CD4-positive, alpha-beta T cell treated with Interleukin-4 for 4 hours (primary cell): ENCODE data around the gene EHBP1.
A peak's percentile ranks its signal among the peaks of the same experiment; 100 is the strongest.

Experiments
- DNase-seq: peaks from one replicate; pipeline ENCODE4 v3.0.0-alpha.2; 2020

EHBP1 gene

DNA sequence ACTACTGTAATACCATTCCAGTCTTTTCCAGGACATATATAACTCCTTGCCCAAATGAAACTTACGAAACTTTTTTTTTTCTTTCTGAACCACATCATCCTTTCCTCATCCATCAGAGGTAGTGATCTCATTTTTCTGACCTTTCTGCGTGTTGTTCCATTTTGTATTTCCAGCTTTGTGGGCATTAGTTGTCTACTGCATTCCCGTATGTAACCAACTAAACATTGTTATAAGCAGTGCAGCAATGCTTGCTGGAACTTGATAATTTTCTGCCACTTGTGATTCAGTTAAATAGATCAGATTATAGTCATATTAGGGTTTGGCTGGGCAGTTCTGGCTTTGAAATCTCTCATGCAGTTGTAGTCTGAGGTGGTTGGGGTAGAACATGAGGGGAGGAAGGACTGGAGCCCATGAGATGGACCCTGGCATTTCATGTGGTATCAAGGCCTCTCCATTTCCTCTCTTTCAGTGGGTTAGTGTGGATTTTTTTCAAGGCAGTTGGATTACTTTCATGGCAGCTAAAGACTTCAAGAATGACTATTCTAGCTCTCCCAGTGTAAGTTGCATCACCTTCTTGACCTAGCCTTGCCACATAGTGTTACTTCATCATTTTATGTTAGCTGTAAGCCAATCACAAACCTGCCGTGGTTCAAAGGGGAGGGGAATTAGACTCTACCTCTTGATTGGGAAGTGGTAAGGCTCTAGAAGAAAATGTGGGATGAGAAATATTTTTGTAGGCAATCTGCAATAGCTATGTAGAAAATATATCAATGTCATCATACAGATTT lies 80.5 kb downstream of the EHBP1 start:
- no peak for DNase-seq

DNA sequence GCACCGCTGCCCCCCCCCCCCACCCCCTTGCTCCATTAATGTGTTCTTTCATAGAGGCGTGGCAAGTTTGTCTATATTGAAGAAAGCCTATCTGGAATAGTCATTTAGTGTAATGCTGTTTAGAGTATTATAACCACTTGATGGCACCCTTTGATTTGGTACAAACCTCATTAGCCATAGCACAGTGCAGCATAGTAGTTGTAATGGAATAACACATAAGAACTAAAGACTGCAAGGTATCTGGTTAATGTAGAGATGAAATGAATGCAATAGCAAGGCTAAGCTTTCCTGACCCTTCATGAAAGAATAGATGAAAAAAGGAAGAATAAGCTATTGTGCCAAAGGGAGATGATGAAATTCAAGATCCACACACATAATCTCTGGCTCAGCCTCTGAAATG lies 81.9 kb downstream of the EHBP1 start:
- no peak for DNase-seq

DNA sequence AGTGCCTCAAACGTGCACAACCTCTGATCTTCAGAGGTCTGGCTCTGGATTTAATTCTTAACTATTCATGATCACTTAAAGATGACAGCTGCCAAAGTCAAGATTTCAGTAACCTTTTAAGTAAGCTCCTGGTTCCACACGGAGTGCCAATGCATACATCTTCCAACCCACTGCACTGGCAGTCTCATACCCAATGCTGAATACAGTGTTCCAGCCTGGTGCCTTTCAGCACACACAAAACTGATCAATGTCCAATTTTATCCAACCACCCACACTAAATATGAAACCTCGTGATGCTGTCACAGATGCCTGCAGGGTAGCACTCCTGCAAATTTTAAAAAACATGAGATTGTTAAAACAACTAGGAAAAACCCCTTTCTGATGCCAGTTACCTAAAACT lies 84.0 kb downstream of the EHBP1 start:
- DNase-seq: no peak

DNA sequence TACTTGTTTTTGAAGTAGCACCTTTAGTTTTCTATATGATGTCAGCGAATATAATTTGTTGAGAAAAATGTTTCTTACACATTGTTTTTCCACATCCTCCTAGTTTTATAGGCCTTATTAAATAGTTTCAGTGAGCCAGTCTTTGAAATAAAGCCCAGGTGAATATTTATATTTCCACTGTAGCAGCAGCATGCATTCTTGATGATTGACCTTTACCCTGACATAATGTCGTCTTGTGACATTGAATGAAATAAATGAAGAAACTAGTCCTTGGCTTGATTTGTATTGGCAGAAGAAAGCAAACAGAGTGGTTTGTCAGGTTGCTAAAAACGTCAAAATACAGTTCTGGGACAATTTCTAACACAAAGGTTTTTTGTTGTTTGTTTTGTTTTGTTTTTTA lies 84.4 kb downstream of the EHBP1 start:
- DNase-seq: no peak

DNA sequence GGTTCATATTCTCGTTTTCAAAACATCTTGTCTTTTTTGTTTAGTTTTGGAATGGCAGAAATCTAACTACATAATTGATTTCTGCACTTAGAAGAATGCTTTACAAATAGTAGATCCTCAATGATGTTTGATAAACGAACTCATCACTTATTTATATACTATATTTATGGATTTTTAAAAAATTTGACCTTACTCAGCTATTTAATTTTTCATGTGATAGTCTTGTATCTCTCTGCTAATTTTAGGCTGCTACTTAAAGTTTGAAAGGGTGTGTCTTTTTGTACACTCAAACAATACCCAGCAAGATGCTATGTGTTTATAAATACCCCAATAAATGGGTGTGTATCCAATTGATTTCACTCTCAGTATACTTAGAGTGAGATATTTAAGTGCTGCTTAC lies 86.9 kb downstream of the EHBP1 start:
- DNase-seq: no peak

DNA sequence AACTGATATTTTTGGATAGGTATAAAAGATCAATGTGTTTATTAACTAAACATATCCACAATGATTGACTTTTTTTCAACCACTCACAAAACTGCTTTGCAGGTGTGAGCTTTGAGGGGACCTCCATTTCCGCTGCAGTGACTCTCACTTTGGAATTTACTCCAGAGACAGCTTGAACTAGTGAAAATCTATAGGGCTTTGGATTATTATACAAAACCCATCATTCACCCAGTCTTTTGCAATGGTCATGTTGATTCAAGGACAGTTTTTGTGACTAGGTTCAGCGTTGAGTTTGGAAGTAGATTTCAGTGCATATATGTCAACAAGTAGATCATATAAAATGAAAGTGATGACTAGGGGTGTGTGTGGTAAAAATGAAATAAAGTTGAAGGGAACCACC lies 87.7 kb downstream of the EHBP1 start:
- no peak for DNase-seq

DNA sequence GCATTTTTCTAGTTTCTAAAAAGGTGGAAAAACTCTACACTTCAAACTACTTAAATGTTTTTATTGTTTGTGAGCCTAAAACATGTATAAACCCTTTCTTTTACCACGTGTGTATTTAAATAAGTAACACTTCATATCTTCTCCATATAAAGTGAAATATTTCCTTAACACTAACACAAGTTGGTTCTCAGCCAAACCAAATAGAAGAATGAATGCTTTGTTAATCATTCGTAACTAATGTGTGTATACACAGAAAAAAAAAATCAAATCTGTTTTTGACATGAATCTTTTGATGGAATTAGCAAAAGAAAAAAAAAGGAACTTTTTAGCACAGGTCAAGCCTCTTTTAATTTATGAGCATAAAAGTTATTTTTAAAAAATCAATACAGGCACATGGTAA lies 89.3 kb downstream of the EHBP1 start:
- DNase-seq: no peak

DNA sequence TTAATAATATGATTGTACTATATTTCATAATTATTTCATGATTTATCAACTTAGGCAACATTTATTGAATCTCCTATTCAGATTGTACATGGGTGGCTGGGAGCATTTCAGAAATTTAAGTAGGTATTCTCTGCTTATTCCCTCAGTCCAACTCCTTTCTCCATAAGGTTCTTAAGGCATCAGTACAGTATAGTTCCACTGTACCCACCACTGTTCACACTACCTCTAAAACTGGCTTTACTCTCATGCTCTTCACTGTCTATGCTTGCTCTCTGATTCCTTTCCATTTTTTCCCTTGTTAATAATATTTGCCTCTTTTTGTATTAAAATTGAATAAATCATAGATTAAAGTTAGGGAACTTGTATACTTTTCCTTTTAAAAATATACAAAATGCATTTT lies 89.8 kb downstream of the EHBP1 start:
- no peak for DNase-seq

DNA sequence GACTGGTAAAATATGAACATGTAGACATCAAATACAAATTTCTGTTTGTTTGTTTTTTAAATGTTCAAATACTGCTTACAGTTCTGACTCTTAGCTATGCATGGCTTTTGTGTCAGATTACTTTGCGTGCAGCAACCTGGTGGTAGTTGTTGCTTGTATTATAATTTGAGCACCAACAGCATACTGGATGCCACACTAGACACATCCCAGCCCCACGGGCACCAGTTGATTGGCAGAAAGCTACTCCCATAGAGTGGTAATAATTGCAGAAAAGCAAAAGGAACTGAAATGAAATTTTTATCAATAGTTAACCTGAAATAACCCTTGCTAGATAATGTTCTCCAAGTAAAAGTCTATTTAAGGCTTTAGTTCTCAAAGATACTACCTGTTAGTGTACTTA lies 91.6 kb downstream of the EHBP1 start:
- no peak for DNase-seq

DNA sequence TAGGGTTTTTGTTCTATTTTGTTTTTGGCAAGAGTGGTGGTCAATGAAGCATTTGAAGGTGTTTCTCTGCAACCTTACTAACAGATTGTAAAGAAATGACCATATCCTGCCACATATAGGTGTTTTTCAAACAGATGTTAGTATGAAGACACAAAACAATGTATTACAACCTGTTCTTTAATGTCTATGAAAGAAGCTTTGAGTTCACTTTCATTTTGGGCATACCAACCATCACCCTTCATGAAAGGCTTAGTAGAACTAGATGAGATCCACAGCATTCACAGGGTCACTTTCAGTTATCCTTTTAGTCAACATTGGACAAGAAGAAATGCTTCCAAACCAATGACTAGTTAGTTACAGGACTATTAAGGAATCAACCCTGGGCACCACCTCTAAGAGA lies 95.1 kb downstream of the EHBP1 start:
- DNase-seq: no peak

DNA sequence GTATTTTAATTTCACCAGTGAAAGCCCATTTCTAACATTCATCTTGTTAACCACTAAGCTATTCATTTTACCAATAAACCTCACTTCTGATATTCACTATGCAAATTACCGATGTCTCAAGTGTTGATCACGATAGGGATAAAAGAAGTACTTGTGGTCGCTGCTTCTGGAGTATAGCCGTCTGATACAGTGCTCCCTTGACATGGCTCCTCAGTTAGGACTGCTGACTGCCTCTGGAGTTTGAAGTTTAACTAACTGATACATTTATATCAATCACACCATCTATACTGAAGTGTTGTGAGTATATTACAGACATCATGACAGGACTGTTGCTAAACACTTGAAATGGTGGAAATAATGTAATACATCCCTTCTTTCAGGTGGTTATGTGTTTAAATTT lies 95.6 kb downstream of the EHBP1 start:
- DNase-seq: no peak

DNA sequence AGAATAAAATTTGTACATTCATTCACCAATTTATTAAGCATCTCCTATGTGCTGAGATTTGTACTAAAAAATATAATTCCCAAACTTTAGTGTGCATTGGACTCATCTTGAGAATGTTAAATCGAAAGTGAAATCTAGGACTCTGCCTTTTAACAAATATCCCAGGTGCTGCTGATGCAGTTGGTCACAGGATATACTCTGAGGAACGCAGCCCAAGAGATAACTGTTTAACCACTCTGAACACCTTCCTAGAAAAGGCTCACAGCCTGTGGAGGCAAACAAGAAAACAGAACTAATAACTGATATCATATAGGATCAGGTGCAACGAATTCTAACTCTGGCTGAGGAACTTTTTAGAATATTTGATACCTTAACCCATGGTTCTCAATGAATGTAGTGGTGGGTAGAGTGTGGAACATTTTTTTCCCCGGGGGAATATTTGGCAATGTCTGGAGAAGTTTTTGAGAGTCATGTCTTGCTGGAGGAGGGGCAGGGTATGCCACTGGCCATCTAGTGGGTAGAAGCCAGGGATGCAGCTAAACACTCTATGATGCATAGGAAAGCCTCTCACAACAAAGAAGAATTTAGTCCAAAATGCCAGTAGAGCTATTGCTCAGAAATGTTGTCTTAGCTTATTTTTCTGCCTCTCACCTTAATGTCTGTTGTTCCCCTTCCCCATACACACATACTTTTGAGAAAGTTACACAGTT lies 96.5 kb downstream of the EHBP1 start:
- peak; percentile 13 for DNase-seq

DNA sequence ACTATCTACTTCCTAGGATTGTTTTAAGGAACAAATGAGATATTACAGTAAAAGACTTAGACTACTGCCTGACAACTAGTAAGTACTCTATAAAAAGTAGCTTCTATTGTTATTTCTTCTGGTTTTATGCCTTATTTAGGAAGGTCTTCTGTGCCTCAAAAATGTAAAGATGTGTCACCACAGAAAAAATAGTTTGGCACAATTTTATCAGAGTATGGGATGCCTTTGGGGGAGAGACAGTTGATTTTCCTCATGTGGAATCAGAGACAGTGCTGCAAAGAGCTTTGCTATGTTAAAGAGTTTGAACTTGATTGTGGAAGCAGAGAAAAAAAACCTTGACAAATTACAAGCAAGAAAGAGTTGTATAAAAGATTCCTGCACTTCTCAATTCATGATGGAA lies 98.4 kb downstream of the EHBP1 start:
- DNase-seq: no peak

DNA sequence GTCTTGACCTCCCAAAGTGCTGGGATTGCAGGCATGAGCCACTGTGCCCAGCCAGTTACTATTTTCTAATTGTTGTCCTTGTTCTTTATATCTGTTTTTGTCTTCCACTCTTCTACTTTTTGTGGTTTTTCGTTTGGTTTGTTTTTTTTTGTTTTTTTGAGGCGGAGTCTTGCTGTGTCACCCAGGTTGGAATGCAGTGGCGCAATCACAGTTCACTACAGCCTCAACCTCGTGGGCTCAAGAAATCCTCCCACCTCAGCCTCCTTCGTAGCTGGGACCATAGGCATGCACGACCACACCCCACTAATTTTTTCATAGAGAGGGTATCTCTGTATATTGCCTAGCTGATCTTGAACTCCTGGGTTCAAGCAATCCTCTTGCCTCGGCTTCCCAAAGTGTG lies 100.7 kb downstream of the EHBP1 start:
- DNase-seq: no peak

DNA sequence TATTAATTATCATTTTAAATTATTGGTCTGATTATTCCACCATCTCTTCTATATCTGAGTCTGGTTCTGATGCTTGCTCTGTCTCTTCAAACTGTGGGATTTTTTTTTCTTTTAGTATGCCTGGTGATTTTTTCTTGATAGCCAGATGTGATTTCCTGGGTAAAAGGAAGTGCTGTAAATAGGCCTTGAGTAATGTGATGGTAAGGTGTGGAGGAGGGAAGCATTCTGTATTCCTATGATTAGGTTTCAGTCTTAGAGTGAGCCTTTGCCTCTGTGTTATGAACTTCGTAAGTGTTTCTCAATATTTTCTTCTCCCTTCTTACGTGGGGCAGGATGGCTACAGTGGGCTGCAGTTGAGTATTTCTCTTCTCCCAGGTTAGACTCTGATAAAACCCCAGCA lies 103.0 kb downstream of the EHBP1 start:
- DNase-seq: no peak

DNA sequence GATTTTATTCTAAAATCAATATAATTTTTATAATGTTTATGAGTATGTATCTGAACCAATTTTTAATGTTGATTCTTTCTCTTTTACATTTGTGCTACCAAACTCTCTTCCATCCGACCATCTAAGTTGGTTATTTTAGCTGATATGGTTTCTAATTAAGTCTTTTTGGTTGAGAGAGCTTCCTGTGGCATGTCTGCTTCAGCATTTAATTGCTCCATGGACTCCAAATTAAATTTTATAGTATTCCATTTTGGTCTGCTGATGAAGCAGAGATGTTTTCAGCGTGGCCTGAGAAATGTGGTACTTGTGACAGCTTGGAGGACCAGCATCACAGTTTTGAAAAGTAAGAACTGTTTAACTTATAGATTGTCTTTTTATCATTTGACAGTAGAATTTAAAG lies 105.6 kb downstream of the EHBP1 start:
- DNase-seq: no peak

DNA sequence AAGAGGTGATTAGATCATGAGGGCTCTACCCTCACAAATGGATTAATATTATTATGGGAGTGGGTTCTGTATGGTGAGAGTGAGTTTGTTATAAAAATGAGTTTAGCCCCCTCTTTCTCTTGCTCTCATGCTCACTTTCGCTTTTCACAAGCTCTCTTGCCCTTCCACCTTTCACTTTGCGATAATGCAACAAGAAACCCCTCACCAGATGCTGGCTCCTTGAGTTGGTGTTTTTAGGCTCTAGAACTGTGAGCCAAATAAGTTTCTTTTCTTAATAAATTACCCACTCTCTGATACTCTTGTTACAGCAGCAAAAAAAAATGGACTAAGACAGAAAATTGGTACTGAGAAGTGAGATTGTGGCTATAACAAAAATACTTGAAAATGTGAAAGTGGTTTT lies 106.5 kb downstream of the EHBP1 start:
- no peak for DNase-seq

DNA sequence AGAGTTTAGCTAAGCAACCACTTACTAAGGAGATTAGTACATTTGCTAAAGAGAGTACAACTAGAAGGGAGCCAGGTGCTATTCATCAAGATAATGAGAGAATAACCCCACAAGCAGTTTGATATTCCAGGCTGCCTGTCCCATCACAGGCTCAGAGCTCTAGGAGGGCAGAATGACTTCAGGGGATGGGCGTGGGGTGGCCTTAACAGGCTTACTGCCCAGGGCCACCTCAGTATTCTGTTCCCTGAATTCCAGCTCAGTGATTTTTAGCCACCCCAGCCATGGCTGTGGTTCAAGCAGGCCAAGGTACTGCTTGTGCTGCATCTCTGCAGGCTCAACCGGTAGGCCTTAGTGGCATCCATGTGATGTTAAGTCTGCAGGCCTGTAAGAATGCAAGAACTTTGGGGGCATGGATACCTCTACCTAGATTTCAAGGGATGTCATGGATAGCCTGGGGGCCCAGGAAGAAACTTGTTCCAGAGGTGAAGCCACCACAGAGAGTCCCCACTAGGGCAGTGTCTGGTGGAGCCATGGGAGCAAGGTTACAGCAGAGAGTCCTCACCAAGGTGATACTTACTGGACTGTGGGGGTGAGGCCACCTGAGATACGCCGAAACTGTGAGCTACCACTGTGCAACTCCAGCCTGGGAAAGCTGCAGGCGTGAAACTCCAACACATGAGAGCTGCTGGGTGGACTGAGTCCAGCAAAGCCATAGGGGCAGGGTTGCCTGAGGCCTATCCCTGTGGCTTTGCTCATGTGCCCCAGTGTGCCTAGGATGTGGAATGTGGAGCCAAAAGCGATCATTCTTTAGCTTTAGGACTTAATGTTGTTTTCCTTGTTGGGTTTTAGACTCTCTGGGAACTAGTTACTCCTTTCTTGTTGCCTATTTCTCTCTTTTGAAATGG lies 107.7 kb downstream of the EHBP1 start:
- no peak for DNase-seq

DNA sequence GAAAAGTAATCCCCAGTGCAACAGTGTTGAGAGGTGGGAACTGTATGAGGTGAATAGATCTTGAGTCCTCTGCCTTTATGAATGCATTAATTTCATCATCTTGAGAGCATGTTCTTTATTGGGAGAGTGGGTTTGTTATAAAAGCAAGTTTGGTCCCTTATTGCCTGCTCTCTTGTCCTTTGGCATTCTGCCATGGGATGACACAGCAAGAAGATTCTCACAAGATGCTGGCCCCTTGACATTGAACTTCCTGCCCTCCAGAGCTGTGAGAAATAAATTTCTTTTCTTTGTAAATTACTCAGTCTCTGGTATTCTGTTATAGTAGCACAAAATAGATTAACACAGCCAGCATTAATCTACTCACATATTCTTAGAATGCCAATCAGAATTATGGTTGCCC lies 108.6 kb downstream of the EHBP1 start:
- DNase-seq: peak; percentile 4

DNA sequence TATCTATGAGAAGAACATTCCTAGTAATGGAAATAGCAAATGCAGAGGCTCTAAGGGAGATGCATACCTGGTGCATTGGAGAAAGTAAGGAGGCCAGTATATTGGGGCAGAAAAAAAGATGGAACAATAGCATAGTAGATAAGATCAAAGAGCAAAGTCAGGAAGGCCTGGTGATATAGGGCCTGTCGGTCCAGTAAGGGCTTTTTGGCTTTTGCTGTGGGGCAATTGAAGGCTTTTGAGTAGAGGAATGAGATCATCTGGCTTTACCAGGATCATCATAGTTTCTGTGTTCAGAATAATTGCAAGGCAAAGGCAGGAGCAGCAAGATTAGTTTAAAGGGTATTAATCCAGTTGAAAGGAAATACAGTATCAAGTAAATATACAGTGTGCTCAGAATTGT lies 111.8 kb downstream of the EHBP1 start:
- no peak for DNase-seq

DNA sequence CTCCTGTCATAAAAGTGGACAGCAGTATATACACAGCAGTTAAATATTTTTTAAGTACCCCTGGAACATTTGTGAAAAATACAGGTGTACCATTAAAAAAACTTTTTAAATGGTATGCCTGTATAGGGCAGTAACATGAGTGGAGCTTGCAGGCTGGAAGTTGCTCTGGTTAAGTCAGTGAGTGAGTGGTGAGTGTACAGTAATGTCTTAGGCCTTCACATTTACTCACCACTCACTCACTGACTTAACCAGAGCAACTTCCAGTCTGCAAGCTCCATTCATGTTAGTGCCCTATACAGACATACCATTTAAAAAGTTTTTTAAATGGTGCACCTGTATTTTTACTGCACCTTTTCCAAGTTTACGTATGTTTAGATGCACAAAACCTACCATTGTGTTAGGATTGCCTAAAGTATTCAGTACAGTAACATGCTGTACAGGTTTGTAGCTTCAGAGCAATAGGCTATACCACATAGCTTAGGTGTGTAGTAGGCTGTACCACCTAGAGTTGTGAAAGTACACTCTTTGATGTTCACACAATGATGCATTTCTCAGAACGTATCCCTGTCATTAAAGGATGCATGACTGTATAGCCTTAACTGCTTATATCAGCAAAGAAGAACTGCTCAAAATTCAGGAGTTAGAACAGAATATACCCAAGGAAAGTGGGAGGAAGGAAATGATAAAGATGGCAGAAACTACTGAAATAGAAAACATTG lies 112.6 kb downstream of the EHBP1 start:
- DNase-seq: no peak

DNA sequence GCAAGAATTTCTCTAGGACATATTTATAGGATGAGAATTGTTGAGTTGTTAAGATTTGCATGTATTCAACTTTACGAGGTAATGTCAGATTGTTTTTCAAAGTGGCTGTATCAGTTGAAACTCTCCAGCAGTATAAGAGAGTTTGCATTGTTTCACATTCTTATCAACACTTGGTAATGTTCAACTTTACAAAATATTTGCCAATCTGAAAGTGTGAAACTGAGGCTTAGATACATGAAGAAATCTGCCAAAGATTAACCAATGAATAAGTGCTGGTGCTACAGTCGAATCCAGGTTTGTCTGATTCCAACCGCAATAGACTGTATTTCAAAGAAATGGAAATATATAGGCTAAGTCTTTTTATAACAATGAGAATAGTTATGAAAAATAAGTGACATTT lies 117.0 kb downstream of the EHBP1 start:
- no peak for DNase-seq

DNA sequence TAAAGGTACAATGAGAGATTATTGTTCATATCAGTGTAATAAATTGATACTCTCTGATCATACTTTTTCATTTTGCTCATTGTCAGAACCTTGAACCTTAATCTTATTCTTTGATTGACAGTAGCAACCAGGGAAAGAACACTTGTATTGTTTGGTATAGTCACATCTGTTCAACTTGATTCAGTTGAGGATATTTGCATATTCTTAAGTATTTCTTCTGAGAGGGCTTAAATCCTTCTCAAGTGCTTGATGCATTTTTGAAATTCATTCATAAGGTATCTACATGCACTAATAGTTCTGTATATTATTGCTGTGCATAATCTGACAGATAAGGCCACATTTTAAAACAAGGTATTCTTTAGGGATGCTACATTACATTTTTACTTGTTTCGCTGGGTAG lies 118.9 kb downstream of the EHBP1 start:
- no peak for DNase-seq
